NCI-H510A (cell line): ENCODE measurements around the gene DND1.
"Not testable (repeated sequence)": the region's sequence is repeated elsewhere in the genome, so short reads cannot be mapped to it uniquely, and the experiment has no call there.

Experiments
- DNase-seq: peaks from one replicate; lab custom pipeline; 2025; lab: John Stamatoyannopoulos, UW

The DND1 gene

DNA sequence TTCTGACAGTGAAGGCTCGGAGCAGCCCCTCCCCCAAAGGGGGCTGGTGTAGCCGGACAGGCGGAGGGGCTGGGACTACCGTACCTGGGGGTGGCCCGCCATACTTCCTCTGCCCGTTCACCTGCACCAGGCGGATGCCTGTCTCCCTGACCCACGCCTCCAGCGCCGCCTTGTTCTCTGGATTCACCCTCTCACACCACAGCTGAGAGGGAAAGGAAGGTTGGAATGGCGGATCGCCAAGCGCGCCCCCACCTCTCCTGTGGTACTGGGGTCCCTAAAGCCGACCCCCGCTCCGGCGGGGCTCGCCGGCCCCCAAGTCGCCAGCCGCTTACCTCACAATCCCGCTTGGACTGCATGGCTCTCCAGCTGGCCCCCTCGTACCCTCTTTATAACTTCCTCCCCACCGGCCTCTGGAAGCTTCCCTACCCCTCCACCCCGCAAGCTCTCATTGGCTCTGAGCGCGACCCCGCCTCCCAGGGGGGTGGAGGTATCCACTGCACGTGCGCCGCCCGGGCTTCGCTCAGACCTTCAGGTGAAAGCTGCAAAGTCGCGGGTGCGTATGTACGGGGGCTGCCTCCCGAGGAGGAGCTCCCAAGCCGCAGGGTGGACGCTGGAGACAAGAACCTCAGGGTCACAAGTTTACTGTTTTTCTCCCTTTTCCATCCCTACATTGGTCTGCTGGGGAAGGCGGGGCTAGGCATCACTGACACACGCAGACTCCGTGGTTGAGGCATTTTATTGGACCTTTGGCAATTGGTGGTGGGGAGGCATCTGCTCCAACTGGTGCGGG, at the start of gene DND1:
DND1 (minus strand) TSS at position 390 of the 790 bp plus-strand sequence; CDS start at position 356, 34 bp downstream.
- DNase-seq: no peak

DNA sequence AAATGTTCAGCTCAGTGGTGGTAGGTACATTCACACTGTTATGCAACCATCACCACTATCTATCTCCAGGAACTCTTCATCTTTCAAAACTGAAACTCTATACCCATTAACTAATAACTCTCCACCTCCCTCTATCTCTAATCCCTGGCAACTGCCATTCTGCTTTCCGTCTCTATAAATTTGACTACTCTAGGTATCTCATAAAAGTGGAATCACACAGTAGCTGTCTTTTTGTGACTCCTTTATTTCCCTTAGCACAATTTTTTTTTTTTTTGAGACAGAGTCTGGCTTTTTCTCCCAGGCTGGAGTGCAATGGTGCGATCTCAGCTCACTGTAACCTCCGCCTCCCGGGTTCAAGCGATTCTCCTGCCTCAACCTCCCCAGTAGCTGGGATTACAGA, 48.0 kb upstream of the DND1 start:
- not testable (repeated sequence) for DNase-seq

DNA sequence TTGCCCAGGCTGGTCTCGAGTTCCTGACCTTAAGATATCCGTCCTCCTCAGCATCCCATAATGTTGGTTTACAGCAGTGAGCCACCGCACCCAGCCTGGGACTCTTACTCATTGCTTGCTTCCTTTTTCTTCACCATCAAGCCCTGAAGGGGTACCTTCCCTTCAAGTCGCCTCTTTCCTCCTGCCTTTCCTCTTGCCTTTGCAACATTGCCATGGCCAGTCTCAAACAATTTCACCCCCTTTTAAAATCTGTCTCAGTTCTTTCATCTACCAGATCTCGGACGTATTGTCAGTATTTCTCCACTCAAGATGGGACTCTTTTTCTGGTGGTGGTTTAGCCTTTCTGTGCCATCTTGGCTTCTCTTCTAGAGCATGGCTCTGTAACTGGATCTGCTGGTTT, 47.4 kb upstream of the DND1 start:
- not testable (repeated sequence) for DNase-seq

DNA sequence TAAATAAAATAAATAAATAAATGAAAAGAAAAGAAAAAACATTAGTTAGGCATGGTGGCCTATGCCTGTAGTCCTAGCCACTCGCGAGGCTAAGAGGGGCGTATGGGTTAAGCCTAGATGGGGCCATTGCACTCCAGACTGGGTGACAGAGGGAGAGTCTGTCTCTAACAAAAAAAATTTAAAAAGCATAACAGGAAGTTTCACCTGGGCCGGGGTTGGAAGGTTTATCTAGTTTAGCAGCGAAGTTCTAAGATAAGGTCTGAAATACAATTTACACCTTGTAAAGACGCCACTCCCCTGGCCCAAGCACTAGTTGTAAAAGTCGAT, 44.9 kb upstream of the DND1 start:
- no peak for DNase-seq

DNA sequence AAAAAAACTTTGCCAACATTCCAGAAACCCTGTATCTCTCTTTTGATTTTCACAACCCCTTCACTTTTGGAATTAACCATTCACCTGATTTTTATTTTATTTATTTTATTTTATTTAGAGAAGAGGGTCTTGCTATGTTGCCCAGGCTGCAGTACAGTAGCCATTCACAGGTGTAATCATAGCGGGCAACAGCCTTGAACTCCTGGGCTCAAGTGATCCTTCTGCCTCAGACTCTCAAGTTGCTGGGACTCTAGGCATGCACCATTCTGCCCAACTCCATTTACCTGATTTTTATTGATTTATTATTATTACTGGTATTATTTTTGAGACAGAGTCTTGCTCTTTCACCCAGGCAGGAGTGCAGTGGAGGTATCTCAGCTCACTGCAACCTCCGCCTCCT, 42.9 kb upstream of the DND1 start:
- DNase-seq: not testable (repeated sequence)

DNA sequence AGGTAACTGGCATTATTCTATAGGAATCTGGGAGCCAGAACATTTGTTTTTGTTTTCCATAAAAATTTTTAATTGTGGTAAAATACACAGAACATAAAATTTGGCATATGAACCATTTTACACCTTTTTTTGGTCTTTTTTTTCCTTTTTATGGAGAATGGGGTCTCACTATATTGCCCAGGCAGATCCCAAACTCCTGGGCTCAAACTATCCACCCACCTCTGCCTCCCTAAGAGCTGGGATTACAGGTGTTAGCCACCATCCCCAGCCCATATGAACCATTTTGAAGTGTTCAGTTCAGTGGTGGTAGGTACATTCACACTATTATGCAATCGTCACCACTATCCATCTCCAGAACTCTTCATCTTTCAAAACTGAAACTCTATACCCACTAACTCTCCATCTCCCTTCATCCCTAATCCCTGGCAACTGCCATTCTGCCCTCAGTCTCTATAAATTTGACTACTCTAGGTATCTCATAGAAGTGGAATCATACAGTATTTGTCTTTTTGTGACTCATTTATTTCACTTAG, 40.3 kb upstream of the DND1 start:
- DNase-seq: no peak

DNA sequence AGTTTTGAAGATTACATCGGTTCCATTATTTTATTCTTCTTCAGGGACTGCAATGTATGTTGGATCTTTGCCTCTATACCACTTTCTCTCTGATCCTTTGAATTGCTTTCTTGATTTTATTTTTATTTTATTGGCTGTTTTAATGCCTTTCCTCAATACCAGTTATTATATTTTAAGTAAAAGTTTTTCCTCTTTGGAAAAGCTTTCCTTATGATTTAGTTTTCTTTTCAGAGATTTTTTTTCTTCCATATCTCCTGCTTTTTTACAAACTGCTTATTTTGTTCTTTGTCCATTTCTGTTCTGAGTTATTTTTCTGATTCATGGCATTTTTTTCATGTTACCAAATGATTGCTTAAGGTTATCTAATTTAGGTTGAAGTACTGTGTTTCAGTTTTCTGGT, 38.4 kb upstream of the DND1 start:
- DNase-seq: no peak

DNA sequence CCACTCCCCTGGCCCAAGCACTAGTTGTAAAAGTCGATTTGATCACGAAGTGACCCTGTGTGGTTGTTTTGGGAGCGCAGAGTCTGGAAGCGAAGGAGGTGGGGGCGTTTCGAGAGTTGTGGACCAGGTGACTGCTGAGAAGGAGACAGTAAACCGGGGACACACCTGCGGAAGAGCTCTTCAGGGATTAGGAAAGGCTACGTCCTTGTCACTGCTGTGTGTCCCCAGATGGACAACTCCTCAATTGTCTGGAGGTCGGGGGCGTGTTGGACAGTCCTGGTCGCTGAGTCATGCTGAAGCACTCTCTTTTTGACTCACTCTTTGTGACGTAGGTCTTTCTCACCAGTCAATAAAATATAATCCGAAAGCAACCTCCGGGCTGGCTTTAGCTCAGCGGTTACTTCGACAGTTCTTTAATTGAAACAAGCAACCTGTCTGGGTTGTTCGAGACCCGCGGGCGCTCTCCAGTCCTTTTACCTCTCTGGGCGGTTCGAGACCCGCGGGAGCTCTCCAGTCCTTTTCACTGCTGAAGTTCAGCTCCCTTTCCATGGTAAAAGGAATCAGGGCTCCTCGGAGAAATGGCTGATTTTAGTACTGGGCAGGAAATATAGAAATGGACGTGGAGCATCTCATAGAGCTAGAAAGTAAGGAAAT, 37.6 kb upstream of the DND1 start:
- DNase-seq: peak; percentile 20

DNA sequence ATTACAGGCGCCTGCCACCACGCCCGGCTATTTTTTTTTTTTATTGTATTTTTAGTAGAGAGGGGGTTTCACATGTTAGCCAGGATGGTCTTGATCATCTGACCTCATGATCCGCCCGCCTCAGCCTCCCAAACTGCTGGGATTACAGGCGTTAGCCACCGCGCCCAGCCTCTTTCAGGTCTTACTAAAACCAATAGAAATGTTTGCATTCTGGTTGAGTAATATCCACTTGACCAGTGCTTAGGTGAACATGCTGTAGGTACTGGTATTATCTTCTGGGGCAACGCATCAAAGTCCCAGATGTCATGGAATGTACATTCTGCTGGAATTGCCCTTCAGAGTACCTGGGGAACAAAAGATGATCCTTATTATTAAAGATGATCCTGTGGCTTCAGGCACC, 35.4 kb upstream of the DND1 start:
- not testable (repeated sequence) for DNase-seq

DNA sequence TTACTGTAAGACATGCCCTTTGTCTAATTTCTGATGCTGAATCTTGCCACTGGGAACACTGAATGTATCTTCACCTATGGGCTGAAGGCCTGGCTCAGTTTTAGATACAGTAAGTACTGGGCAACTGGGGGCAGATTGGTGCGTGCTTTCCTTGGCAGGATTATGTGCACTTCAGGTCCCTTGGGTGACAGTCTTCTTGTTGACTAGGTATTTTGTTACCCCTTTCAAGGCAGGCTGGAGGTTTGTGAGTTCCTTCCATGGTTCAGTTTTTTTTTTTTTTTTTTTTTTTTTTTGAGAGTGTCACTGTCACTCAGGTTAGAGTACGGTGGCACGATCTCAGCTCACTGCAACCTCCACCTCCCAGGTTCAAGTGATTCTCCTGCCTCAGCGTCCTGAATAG, 34.4 kb upstream of the DND1 start:
- no peak for DNase-seq

DNA sequence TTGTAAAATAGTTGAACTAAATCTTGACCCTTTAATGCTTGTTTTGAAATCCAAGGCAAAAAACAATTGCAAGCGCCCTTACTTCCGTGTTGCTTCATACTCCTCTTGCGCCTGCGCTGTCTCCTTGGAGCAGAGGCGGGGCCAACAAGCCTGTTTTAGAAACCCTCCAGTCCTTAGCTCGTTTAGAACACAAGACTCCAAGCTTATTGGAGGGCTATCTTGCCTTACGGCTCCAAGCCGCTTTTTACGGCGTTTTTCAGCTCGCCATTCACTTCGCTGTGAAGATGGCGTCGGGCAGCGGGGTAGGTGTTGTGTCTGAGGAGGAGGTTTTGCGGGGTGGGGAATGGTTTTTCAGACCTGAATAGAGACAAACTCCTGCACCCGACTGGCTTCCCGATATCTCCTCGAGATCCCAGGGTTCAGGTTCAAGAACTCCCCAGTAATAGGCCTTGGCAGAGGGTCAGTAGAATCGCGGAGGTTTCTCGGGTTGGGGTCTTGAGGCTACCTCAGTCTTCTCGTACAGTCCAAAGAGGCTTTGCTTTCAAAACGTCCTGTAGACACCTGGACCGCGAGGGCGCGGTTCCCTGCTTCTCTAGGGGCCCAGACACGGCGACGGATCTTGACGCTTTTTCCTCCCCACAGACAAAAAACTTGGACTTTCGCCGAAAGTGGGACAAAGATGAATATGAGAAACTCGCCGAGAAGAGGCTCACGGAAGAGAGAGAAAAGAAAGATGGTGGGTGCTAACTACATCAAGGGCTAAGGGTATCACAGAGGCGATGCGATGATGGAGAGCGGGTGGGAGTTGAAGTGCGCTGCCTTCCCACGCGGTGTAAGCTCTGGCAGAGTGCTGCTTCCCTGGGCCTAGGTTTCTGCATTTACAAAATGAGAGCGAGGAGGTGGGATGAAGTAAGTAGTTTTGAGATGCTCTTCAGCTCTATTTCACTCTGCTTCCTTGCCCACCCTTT, 27.1 kb upstream of the DND1 start, which contains the start of gene ZMAT2:
ZMAT2 (plus strand) TSS at position 271 of the 968 bp plus-strand sequence; CDS start at position 285, 14 bp downstream.
- DNase-seq: peak; percentile 81

DNA sequence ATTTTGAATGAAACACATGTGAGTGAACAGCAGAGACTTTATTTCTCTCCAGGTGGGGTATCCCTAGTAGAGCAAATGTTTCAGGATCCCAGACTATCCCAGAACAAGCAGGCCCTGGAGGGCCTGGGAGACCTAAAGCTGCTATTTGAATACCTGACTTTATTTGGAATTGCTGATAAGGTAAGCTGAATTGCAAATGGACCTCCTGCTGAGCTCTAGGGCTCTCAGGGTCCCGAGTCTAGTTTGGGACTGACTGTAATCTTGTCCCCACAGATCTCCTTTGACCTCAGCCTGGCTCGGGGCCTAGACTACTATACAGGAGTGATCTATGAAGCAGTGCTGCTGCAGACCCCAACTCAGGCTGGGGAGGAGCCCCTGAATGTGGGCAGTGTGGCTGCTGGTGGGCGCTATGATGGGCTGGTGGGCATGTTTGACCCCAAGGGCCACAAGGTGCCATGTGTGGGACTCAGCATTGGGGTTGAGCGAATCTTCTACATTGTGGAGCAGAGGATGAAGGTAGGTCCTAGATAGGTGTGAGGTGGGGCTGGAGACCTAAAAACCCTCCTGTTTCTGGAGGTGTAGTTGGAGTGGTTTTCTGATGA, 23.6 kb upstream of the DND1 start:
- DNase-seq: no peak

DNA sequence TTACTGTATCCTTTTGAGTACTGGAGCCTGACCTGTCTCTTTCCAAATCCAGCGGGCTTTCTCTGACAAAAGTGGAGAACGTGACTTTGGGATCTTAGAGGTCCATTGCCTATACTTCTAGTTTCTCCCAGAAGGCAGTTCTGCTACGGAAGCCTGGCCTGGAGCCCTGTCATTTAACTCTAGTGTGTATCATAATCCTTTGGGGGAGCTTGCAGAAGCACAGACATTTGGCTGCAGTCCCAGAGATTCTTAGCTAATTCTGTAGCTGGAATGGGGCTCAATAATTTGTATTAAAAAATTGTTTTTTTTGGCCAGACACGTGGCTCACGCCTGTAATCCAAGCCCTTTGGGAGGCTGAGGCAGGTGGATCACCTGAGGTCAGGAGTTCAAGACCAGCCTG, 20.9 kb upstream of the DND1 start:
- DNase-seq: no peak

DNA sequence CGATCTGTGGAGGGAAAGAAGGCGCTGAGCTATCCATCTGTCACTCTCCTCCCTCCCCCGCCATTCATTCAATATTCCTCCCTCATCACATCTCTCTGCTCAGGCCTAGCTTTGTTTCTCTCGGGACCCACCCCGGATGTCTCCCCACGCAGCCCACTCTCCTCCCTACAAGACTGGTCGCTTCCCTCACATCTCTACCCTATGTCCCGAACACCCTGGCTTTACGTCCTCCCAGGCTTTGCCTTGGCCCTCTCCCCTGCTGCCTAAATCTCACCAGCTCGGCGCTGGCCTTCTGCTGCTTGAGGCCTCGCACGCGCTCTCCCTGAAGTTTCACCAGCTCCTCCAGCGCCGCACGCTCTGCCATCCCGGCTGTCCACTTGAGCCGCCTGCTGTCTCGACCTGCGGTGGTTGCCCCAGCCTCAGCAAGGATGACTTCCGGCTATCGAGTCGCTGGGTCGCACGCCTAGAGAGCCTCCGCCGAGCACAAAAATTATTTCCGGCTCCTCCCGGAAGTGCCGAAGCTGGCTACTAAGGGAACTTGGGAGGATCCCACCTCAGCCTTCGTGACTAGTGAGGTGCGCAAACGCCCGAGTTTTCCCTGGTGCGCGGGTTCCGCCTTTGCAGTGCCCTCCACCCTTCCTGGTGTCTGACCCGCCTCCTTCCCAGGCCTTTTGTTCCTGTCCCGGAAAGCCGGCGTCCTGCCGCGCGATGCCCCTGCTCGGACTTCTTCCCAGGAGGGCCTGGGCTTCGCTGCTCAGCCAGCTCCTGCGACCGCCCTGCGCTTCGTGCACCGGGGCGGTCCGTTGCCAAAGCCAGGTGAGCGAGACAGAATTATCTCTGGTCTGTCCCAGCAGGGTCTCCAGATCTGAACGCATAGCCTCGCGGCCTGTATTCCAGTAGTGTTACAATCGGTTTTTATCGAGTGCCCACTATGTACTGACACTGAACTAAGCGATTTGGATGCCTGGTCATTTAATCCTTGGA, 17.9 kb upstream of the DND1 start, which contains the start of the genes HARS1 and HARS2:
HARS1 (minus strand) TSS at position 430 of the 984 bp plus-strand sequence; CDS start at position 364, 66 bp downstream.
HARS2 (plus strand) TSS at position 515 of the 984 bp plus-strand sequence; CDS start at position 709, 194 bp downstream.
- peak; percentile 83 for DNase-seq

DNA sequence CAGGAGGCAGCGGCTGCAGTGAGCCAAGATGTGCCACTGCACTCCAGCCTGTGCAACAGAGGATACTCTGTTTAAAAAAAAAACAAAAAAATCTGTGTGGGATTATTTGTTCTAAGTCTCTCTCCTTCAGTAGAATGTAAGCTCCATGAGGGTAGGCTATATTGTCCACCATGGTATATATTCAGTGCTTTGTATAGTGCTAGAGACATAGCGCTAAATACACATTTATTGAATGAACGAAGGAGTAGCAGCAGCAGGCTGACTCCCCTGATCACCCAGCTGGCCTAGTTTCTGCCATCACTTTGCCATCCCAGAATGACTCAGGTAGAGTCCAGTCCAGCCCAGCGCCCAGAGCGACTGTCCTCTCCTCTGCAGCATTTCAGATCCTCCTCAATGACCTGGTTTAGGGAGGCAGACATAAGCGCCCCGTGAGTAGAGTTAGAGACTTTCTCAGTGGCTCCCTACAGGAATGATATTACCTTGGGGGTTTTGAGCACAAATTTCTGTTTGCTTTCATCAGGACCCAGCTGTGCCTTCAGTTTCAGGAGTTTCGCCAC, 17.1 kb upstream of the DND1 start:
- DNase-seq: no peak

DNA sequence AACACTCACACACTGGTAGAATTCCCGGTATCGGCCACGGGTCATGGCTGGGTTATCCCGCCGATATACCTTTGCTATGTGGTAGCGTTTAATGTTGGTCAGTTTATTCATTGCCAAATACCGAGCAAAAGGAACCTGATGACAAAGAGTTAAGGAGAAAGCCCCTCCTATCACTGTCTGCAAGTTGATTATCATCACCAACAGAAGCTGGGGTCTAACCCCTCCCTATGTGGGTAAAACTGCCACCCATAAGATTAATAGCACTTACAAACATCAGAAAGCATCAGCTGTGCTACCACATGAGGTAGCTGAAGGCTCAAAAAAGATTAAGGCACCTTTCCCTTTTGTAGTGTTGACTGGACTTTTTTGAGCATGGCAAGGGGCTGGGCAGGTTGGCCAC, 5.6 kb upstream of the DND1 start:
- no peak for DNase-seq

DNA sequence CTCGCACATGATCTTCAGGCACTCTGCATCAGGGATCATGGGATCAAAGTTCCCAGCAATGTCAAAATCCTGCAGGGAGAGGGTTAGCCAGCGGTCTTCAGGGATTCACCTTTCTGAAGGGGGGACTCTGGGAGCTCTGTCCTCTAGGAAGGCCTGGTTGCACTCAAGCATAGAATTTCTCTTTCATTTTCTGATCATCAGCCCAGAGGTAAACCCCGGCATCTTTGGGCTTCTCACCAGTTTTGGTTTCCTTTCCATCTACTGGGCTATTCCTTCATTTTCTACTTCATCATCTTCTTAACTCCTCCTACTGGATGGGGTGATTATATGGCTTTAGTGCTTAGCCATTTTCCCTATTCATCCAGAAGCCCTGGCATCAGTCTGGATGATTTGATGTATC, 4.6 kb upstream of the DND1 start:
- DNase-seq: no peak

DNA sequence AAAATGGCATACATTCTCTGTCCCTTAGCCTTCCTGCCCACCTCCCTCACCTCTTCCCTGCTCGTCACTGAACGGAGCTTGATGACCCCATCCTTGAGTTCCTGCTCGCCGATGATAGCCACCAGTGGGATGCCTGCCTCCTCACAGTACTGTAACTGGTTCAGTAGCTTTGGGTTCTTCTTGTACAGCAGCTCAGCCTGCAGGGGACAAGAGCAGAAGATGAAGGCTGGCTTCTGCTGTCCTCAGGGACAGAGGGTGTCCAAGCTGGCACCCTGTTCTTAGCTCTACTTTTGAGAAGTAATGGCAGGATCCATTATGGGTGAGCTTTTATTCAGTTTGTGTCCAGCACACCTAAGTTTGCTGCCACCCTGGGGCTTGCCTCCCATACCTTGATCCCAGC, 1.3 kb upstream of the DND1 start:
- no peak for DNase-seq

DNA sequence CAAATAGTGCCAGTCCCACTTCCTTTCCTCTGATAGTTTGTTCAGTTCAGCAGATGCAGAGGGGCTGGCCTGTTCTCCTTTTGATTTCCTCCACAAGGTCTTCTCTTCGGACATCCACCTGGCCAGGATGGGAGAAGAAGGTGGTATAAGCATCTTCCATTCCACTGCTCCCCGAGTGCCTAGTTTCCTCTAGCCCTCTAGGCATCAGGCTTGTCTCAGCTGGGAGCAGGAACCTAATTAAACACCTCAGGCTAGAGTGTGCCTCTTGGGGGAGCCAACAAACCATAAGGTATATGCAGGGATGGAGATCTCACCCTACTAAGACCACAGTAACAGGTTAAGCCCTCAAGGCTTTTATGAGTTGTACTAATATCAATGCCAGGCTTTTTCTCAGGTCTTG, 835 bp upstream of the DND1 start:
- DNase-seq: no peak
